ENCODE measurements around the gene EPAS1. TPM values are rescaled to one million over a fixed set of nuclear protein-coding genes. Genes with fewer than 3 reads are reported as not detected.

Gene EPAS1
- total RNA-seq, 2 experiments from 2014 or later = 4.2 to 5.4 TPM

DNA sequence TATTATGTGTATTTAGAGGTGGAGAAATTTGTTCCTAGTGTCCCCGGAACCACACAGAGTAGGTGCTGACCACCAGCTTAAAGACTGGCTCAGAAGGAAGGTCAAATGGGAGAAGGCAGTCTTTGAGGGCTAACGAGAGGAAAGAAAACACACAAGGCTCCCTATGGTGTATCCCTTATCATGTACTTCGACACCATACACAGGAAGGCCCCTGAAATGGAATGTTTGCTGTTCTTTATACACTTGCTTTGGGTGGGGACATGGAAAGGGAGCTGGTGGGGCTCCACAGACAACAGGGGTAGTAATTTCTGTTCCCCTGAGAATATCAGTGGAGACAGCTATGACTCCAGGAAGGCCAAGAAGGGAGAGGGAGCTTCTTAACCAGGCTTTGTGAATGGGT lies 6.0 kb downstream of the EPAS1 start:
- no peaks in the 10 kb centered on the region for H3K9me3 Mint-ChIP-seq

DNA sequence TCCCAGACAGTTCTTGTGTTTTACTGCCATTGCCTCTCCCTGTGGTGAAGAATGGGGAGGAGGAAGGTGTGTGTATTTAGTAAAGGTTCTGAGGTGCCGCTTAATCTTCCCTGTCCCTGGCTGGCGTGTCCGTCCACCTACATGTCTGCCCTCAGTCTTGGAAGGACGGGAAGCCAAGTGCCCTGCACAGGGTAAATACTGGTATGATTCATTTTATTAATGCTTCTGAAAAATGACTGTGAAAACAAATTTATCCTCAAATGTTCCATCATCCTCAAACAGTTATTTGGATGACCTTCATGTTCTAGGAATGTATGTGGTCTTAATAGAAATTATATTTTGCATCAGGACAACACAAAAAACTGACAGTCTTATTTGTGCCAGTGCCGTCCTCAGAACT lies 6.6 kb downstream of the EPAS1 start:
- Histone ChIP-seq H3K36me3 (ENCODE audit: insufficient read depth, low read length) (no peaks in the 10 kb centered on the region), H3K27ac (ENCODE audit: low read depth in 1 of 2, low read length in 2 of 2) (no peak overlapping the region), H3K9me3 (ENCODE audit: control insufficient read depth in 1 of 2, insufficient read depth in 1 of 2, low read length in 2 of 2) (peaks cover 0 to 12% of the 10 kb centered on the region in 2 experiments), H3K4me3 (ENCODE audit: low read length) (no peak overlapping the region), H3K4me1 (ENCODE audit: insufficient read depth, low read length) (peaks cover 33% of the 10 kb centered on the region), H3K27me3 (ENCODE audit: control insufficient read depth in 1 of 2, insufficient read depth in 2 of 2, low read length in 2 of 2) (peaks cover 33 to 48% of the 10 kb centered on the region in 2 experiments)
- Mint-ChIP-seq H3K27me3 (peaks cover 61% of the 10 kb centered on the region), H3K4me3 (no peak overlapping the region), H3K36me3 (ENCODE audit: low read depth) (no peaks in the 10 kb centered on the region), H3K9me3 (no peaks in the 10 kb centered on the region), H3K4me1 (ENCODE audit: low read depth) (peaks cover 40% of the 10 kb centered on the region), H3K27ac (no peak overlapping the region)
- intact Hi-C loops (cut with DNase I, micrococcal nuclease) = loop anchor here (5.0 kb wide), 2 partner anchors 58 to 67 kb away; no protein-coding TSS in a partner anchor
- TF ChIP-seq, protein P1, sequence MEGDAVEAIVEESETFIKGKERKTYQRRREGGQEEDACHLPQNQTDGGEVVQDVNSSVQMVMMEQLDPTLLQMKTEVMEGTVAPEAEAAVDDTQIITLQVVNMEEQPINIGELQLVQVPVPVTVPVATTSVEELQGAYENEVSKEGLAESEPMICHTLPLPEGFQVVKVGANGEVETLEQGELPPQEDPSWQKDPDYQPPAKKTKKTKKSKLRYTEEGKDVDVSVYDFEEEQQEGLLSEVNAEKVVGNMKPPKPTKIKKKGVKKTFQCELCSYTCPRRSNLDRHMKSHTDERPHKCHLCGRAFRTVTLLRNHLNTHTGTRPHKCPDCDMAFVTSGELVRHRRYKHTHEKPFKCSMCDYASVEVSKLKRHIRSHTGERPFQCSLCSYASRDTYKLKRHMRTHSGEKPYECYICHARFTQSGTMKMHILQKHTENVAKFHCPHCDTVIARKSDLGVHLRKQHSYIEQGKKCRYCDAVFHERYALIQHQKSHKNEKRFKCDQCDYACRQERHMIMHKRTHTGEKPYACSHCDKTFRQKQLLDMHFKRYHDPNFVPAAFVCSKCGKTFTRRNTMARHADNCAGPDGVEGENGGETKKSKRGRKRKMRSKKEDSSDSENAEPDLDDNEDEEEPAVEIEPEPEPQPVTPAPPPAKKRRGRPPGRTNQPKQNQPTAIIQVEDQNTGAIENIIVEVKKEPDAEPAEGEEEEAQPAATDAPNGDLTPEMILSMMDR (IDR thresholded peaks at IDR 0.05) = no peak
- ChIA-PET POLR2A (interaction anchor here (1.1 kb wide), 1 partner anchor 47 kb away, joined by 3 read pairs; no protein-coding TSS in a partner anchor), CTCF (interaction anchor here (1.4 kb wide), 1 partner anchor 9 kb away, joined by 4 read pairs; no protein-coding TSS in a partner anchor)
- DNase-seq (no peak), ATAC-seq (ENCODE audit: poor library complexity) (no peak)

More for the DNA sequence above, 6.0 kb downstream of the EPAS1 start:
- ChIA-PET POLR2A (no interaction called here), CTCF (interaction anchor here (1.4 kb wide), 1 partner anchor 9 kb away, joined by 4 read pairs; no protein-coding TSS in a partner anchor)
- peaks cover under 1% of the 10 kb centered on the region for H3K36me3 Mint-ChIP-seq (ENCODE audit: low read depth)
- Histone ChIP-seq H3K9me3 (ENCODE audit: control insufficient read depth in 1 of 2, insufficient read depth in 1 of 2, low read length in 2 of 2) (peaks cover 0 to 18% of the 10 kb centered on the region in 2 experiments), H3K36me3 (ENCODE audit: insufficient read depth, low read length) (no peaks in the 10 kb centered on the region), H3K4me3 (ENCODE audit: low read length) (no peak overlapping the region), H3K4me1 (ENCODE audit: insufficient read depth, low read length) (peaks cover 39% of the 10 kb centered on the region), H3K27me3 (ENCODE audit: control insufficient read depth in 1 of 2, insufficient read depth in 2 of 2, low read length in 2 of 2) (peaks cover 39 to 50% of the 10 kb centered on the region in 2 experiments), H3K27ac (ENCODE audit: low read depth in 1 of 2, low read length in 2 of 2) (no peak overlapping the region)
- H3K27ac Mint-ChIP-seq = no peak overlapping the region
- TF ChIP-seq, protein P1 (IDR thresholded peaks at IDR 0.05) = no peak
- no peak for ATAC-seq (ENCODE audit: poor library complexity)
- H3K27me3 Mint-ChIP-seq = peaks cover 63% of the 10 kb centered on the region
- intact Hi-C loops (cut with DNase I, micrococcal nuclease) = loop anchor here (5.0 kb wide), 2 partner anchors 59 to 66 kb away; no protein-coding TSS in a partner anchor
- no peak for DNase-seq
- peaks cover 43% of the 10 kb centered on the region for H3K4me1 Mint-ChIP-seq (ENCODE audit: low read depth)
- no peak overlapping the region for H3K4me3 Mint-ChIP-seq

DNA sequence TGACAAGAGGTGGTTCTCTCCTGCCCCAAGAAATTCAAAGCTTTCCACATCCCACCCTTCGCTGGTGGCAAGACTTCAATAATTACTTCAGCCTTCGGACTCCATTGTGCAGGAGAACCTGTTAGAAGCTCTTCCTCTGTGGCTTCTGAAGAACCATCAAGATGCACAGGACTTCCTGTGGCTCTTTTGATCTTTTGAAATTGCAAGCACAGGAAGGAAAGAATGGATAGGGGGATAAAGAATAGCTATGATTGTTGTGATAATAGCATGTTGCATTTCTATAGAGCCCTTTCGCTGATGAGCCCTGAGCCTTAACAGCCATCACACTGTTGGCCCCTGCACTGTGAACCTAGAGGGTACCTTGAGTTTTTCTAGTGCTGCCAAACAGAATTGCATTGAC lies 7.4 kb downstream of the EPAS1 start:
- peaks cover 59% of the 10 kb centered on the region for H3K27me3 Mint-ChIP-seq
- H3K27ac Mint-ChIP-seq = no peak overlapping the region
- TF ChIP-seq, protein P1 (IDR thresholded peaks at IDR 0.05) = no peak
- no peaks in the 10 kb centered on the region for H3K36me3 Mint-ChIP-seq (ENCODE audit: low read depth)
- H3K4me1 Mint-ChIP-seq (ENCODE audit: low read depth) = peaks cover 32% of the 10 kb centered on the region
- no peaks in the 10 kb centered on the region for H3K36me3 ChIP-seq (ENCODE audit: insufficient read depth, low read length)
- peak overlapping the region; percentile 13 for H3K4me3 ChIP-seq (ENCODE audit: low read length)
- no peaks in the 10 kb centered on the region for H3K9me3 Mint-ChIP-seq
- peak overlapping the region; percentile 54 for H3K4me3 Mint-ChIP-seq
- peaks cover 0 to 3% of the 10 kb centered on the region in 2 experiments for H3K9me3 ChIP-seq (ENCODE audit: control insufficient read depth in 1 of 2, insufficient read depth in 1 of 2, low read length in 2 of 2)
- H3K27me3 ChIP-seq (ENCODE audit: control insufficient read depth in 1 of 2, insufficient read depth in 2 of 2, low read length in 2 of 2) = peaks cover 28 to 48% of the 10 kb centered on the region in 2 experiments
- peak in 3 of 14 experiments; percentile 46 to 76 (median 61) for DNase-seq
- intact Hi-C loops (cut with DNase I, micrococcal nuclease) = loop anchor here (5.0 kb wide), 2 partner anchors 58 to 67 kb away; no protein-coding TSS in a partner anchor
- POLR2A ChIA-PET = interaction anchor here (0.6 to 1.1 kb wide), 3 partner anchors 8 to 46 kb away, joined by 3 read pairs; no protein-coding TSS in a partner anchor
- peak; percentile 63 for ATAC-seq (ENCODE audit: poor library complexity)
- CTCF ChIA-PET = interaction anchor here (0.6 kb wide), 1 partner anchor 75 kb away, joined by 3 read pairs; no protein-coding TSS in a partner anchor
- H3K27ac ChIP-seq (ENCODE audit: low read depth in 1 of 2, low read length in 2 of 2) = no peak overlapping the region
- H3K4me1 ChIP-seq (ENCODE audit: insufficient read depth, low read length) = peaks cover 25% of the 10 kb centered on the region

All from CD4-positive, alpha-beta T cell (primary cell).